ENCODE data around the gene HACL1.

DNA sequence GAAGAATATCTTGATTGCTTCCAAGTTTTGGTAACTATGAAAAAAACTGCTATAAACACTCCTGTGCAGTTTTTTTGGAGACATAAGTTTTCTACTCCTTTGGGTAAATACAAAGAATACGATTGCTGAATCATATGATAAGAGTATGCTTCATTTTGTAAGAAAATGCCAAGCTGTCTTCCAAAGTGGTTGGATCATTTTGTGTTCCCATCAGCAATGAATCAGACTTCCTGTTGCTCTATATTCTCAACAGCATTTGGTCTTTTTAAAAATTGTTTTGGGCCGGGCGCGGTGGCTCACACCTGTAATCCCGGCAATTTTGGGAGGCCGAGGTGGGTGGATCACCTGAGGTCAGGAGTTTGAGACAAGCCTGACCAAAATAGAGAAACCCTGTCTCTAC, 14.7 kb upstream of the HACL1 start:
- TF ChIP-seq, protein P1, sequence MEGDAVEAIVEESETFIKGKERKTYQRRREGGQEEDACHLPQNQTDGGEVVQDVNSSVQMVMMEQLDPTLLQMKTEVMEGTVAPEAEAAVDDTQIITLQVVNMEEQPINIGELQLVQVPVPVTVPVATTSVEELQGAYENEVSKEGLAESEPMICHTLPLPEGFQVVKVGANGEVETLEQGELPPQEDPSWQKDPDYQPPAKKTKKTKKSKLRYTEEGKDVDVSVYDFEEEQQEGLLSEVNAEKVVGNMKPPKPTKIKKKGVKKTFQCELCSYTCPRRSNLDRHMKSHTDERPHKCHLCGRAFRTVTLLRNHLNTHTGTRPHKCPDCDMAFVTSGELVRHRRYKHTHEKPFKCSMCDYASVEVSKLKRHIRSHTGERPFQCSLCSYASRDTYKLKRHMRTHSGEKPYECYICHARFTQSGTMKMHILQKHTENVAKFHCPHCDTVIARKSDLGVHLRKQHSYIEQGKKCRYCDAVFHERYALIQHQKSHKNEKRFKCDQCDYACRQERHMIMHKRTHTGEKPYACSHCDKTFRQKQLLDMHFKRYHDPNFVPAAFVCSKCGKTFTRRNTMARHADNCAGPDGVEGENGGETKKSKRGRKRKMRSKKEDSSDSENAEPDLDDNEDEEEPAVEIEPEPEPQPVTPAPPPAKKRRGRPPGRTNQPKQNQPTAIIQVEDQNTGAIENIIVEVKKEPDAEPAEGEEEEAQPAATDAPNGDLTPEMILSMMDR (IDR thresholded peaks at IDR 0.05) = no peak
- no peak for TF ChIP-seq EZH2phosphoT487 (IDR thresholded peaks at IDR 0.05)
- no peak for TF ChIP-seq EZH2 (IDR thresholded peaks at IDR 0.05)
